GM10266 (cell line): Measurements from ENCODE around the gene RAG1.

Experiments used
- DNase-seq: peaks from one replicate; pipeline ENCODE4 v3.0.0; 2012; ENCODE audit errors: extremely low spot score
- CTCF ChIP-seq: IDR thresholded peaks from 2 replicates; pipeline ENCODE4 v1.5.1; 2012; ENCODE audit warnings: mild to moderate bottlenecking, low read depth; ENCODE audit not compliant: control insufficient read depth, insufficient read depth; ENCODE audit errors: missing control alignments

RAG1 gene

GRCh38 chr11:36574486-36574885, 6.7 kb downstream of the RAG1 start:
- TF ChIP-seq CTCF: no peak
- no peak for DNase-seq

- TF ChIP-seq CTCF: no peak
- DNase-seq: no peak
Observed at GRCh38 chr11:36577373-36577772, 9.6 kb downstream of the RAG1 start.

- TF ChIP-seq CTCF: no peak
- no peak for DNase-seq
Observed at GRCh38 chr11:36577859-36578258, 10.1 kb downstream of the RAG1 start.

GRCh38 chr11:36578458-36578857, 10.7 kb downstream of the RAG1 start:
- no peak for DNase-seq
- no peak for TF ChIP-seq CTCF

- DNase-seq: no peak
- no peak for TF ChIP-seq CTCF
Observed at GRCh38 chr11:36581536-36581935, 13.7 kb downstream of the RAG1 start.

- DNase-seq: no peak
- TF ChIP-seq CTCF: no peak
Observed at GRCh38 chr11:36583667-36584066, 15.9 kb downstream of the RAG1 start.

GRCh38 chr11:36586543-36586942, 18.7 kb downstream of the RAG1 start:
- no peak for DNase-seq

More at GRCh38 chr11:36586543-36586942, 18.7 kb downstream of the RAG1 start:
- no peak for TF ChIP-seq CTCF
